K562 (cell line): Measurements from ENCODE around the gene GAPT. TPM values are rescaled to one million over a fixed set of nuclear protein-coding genes. Genes with fewer than 3 reads are reported as not detected.

Experiments used
- ZNF551 ChIP-seq: fragments of 250-450 bp; sonication (Bioruptor Pico); IDR thresholded peaks from 2 replicates; pipeline ENCODE4 v1.5.0; 2021; ENCODE audit warnings: mild to moderate bottlenecking, moderate library complexity
- polyA plus RNA-seq, 8 experiments: library from polyadenylated mRNA; depleted of rRNA in 4 of 8; stranded (reverse) in 5 of 8; unstranded in 3 of 8; fragments of >200 nt; fragmentation: Nextera tagmentation in 2 of 8; fragmentation: Illumina TruSeq in 1 of 8; extraction: Ambion mirVana in 2 of 8; extraction: Trizol in 1 of 8; gene quantifications; 2 replicates each; pipeline versions ENCODE4 v1.2.1 to v1.2.3, GENCODE V29; 2011 to 2014; ENCODE audit warnings: inconsistent platforms in 1 of 8, missing spikeins in 1 of 8
- total RNA-seq, 7 experiments: library from RNA; depleted of rRNA in 6 of 7; stranded (reverse); fragments of >200 nt in 6 of 7; fragmentation: Illumina TruSeq in 2 of 7; extraction: Trizol in 2 of 7; gene quantifications; 2 replicates each; pipeline versions ENCODE4 v1.2.1 to v1.2.3, GENCODE V29; 2011 to 2021; ENCODE audit warnings: low replicate concordance in 1 of 7
- TF ChIP-seq, protein P1 (sequence below): fragments of 200-600 bp; sonication (generic); IDR thresholded peaks from one replicate; pipeline ENCODE4 v1.6.1; 2012; ENCODE audit warnings: mild to moderate bottlenecking, low read depth, low read length, inconsistent platforms

GAPT gene
- total and polyA plus RNA-seq, 9 of the 15 experiments (the other 6 are each of a cell fraction or from before 2014, with no cell fraction given), result not detected

DNA sequence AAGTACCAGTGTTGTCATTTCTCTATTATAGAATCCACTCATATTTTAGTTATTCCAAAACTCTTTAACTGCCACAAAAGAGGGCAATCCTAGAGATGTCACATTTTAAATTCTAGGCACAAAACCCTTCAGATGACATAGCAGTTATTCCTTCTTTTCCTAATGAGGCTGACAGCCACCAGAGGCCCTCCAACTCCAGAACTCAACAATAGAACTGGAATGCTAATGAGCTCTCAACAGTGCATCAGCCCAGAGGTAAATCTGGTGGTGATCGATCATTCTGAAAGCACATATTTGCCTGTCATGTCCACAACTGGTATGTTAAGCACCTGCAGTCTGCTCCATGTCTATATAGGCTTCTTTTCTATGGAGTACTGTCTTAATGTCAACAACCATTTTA is 51.5 kb downstream of the GAPT start (continued):
- TF ChIP-seq, protein P1, sequence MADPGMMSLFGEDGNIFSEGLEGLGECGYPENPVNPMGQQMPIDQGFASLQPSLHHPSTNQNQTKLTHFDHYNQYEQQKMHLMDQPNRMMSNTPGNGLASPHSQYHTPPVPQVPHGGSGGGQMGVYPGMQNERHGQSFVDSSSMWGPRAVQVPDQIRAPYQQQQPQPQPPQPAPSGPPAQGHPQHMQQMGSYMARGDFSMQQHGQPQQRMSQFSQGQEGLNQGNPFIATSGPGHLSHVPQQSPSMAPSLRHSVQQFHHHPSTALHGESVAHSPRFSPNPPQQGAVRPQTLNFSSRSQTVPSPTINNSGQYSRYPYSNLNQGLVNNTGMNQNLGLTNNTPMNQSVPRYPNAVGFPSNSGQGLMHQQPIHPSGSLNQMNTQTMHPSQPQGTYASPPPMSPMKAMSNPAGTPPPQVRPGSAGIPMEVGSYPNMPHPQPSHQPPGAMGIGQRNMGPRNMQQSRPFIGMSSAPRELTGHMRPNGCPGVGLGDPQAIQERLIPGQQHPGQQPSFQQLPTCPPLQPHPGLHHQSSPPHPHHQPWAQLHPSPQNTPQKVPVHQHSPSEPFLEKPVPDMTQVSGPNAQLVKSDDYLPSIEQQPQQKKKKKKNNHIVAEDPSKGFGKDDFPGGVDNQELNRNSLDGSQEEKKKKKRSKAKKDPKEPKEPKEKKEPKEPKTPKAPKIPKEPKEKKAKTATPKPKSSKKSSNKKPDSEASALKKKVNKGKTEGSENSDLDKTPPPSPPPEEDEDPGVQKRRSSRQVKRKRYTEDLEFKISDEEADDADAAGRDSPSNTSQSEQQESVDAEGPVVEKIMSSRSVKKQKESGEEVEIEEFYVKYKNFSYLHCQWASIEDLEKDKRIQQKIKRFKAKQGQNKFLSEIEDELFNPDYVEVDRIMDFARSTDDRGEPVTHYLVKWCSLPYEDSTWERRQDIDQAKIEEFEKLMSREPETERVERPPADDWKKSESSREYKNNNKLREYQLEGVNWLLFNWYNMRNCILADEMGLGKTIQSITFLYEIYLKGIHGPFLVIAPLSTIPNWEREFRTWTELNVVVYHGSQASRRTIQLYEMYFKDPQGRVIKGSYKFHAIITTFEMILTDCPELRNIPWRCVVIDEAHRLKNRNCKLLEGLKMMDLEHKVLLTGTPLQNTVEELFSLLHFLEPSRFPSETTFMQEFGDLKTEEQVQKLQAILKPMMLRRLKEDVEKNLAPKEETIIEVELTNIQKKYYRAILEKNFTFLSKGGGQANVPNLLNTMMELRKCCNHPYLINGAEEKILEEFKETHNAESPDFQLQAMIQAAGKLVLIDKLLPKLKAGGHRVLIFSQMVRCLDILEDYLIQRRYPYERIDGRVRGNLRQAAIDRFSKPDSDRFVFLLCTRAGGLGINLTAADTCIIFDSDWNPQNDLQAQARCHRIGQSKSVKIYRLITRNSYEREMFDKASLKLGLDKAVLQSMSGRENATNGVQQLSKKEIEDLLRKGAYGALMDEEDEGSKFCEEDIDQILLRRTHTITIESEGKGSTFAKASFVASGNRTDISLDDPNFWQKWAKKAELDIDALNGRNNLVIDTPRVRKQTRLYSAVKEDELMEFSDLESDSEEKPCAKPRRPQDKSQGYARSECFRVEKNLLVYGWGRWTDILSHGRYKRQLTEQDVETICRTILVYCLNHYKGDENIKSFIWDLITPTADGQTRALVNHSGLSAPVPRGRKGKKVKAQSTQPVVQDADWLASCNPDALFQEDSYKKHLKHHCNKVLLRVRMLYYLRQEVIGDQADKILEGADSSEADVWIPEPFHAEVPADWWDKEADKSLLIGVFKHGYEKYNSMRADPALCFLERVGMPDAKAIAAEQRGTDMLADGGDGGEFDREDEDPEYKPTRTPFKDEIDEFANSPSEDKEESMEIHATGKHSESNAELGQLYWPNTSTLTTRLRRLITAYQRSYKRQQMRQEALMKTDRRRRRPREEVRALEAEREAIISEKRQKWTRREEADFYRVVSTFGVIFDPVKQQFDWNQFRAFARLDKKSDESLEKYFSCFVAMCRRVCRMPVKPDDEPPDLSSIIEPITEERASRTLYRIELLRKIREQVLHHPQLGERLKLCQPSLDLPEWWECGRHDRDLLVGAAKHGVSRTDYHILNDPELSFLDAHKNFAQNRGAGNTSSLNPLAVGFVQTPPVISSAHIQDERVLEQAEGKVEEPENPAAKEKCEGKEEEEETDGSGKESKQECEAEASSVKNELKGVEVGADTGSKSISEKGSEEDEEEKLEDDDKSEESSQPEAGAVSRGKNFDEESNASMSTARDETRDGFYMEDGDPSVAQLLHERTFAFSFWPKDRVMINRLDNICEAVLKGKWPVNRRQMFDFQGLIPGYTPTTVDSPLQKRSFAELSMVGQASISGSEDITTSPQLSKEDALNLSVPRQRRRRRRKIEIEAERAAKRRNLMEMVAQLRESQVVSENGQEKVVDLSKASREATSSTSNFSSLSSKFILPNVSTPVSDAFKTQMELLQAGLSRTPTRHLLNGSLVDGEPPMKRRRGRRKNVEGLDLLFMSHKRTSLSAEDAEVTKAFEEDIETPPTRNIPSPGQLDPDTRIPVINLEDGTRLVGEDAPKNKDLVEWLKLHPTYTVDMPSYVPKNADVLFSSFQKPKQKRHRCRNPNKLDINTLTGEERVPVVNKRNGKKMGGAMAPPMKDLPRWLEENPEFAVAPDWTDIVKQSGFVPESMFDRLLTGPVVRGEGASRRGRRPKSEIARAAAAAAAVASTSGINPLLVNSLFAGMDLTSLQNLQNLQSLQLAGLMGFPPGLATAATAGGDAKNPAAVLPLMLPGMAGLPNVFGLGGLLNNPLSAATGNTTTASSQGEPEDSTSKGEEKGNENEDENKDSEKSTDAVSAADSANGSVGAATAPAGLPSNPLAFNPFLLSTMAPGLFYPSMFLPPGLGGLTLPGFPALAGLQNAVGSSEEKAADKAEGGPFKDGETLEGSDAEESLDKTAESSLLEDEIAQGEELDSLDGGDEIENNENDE, result no peak
- no peak for TF ChIP-seq ZNF551 (CRISPR knock-in tag)
